GM18519 (cell line): ENCODE results near the gene NFATC2.
A peak's percentile ranks its signal among the peaks of the same experiment; 100 is the strongest.

ENCODE experiments used
- ATAC-seq: cut with Tn5 transposase; IDR thresholded peaks from one replicate; pipeline ENCODE4 v1.9.1; 2021; ENCODE audit warnings: mild to moderate bottlenecking, moderate library complexity; ENCODE audit not compliant: unreplicated experiment, low FRiP score

NFATC2 gene

GRCh38 chr20:51523276-51524013 is 19.1 kb downstream of the NFATC2 start:
- ATAC-seq = no peak

GRCh38 chr20:51522207-51522606 is 20.3 kb downstream of the NFATC2 start:
- ATAC-seq = no peak

- no peak for ATAC-seq
These were observed 24.7 kb downstream of the NFATC2 start for GRCh38 chr20:51517839-51518238.

DNA sequence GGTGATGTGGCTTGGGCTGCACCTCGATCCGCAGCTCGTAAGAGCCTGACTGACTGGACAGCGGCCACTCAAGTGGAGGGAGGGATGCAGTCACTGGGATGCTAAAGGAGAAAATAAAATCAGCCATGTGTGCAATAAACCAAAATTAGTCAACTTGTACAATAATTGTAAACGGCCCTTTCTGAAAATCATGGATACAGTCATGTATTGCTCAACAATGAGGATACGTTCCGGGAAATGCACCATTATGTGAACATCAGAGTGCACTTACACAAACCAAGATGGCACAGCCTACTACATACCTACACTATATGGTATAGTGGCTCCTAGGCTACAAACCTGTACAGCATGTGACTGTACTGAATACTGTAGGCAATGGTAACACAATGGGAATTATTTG is 25.7 kb downstream of the NFATC2 start:
- ATAC-seq = no peak

GRCh38 chr20:51514836-51515235 is 27.7 kb downstream of the NFATC2 start:
- no peak for ATAC-seq

DNA sequence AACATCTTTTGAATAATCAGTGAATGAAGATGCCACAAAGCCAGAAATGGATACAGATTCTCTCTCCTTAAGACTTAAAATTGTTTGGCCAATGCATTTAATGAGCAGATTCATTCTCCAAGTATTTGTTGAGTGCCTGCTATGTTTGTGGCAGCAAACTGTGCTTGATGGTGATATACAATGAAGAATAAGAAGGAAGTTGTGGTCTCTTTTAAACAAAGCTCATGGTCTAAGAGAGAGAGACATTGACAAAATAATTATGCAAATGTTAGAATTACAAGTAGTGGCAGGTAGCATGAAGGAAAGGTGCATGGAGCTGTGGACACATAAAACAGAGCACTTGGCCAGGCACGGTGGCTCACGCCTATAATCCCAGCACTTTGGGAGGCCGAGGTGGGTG is 28.3 kb downstream of the NFATC2 start:
- no peak for ATAC-seq

- ATAC-seq = no peak
These were observed 29.0 kb downstream of the NFATC2 start for GRCh38 chr20:51513545-51513944.

- ATAC-seq = no peak
These were observed 29.9 kb downstream of the NFATC2 start for GRCh38 chr20:51512645-51513044.

DNA sequence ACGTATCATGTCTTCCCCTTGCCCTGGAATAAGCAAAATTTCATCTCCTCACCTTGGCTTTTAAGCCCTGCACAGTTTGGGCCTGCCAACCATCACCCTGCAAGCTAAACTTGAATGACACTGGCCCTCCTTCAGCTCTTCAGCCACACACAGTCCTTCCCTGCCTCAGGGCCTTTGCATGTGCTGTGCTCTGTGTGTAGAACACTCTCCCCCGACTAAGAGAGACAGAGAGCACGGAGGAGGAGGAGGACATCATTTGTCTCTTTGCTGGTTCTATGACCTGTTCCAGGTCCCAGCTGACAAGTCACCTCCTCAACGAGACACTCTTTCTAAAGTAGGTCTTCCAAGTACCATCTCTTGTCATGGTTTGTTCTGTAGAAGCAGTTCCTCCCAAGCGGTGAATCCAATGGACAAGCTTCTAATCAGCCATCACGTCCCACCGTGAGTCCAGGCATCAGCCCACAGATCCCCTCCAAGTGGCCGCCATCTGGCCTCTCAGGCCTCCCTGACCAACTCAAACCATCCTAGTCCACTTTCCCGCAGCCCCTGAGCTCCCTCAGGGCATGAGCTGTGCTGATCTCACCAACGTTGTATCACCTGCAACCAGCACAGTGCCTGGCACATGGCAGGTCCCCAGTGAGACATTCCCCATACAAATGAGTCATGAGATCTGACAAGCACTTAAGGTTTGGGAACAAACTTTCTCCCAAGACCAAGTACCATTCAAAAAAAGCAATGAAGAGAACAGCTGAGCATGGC is 30.5 kb downstream of the NFATC2 start:
- no peak for ATAC-seq

DNA sequence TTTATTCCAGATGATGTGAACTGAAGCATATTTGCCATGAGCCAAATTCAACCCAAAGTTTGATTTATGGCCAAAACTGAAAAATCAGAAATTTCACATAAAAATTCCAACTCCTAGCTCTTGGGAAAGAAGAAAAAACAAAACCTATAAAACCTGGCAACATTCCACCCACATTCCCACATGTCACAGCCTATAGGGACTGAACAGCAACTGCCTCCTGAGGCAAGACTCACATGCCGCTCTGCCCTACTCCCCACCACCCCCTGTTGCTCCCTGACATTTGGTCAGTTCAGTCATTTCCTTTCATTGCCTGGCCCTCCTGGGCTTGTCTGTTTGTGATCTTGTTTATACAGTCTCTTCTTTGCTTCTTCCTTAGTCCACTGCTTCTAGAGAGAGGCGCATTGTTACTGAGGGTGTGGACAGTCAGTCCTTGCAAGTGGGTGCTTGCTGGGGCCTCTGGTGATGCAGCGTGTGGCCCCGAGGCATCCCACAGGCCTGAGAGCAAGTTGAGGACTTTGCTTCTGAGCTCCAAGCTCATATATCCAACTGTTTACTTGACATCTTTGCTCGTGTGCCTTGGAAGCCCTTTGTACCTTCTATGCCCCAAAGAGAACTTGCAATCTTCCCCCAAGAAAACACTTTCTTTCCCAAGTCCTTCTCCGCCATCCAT is 31.4 kb downstream of the NFATC2 start:
- ATAC-seq = no peak

DNA sequence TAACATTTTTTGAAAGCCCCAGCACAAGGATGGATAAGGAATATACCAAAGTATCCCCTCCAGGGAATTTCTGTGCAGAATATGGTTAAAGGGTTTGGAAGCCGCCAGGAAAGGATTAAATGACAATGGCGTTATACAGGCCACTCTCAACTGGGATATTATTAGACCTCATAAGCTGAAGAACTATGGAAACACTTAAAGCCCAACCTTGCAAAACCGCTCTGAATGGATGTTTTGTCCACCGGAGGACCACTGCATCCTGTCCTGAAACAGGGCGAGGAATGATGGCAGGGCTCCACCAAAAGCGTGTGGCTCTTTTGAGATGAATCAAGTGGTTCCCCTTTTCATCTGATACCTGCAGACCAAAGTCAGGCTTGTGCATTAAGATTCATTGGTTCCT is 32.4 kb downstream of the NFATC2 start:
- no peak for ATAC-seq

GRCh38 chr20:51509208-51509607 is 33.3 kb downstream of the NFATC2 start:
- no peak for ATAC-seq

DNA sequence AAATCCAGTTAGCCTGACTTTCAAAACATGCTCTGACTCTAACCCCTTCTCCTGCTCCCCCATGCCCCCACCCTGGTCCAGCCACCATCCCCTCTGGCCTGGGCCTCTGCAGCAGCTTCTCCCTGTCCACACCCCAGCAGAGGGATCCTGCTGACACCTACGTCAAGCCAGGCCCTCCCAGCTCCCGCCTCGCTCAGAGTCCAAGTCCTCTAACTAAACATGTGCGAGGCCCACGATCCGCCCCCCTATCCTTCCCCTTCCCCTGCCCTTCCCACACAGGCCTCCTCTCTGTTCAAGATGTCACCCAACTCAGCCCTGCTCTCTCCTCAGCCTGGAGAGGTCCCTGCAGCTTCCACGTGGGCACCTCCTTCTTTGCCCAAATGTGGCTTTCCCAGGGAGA is 33.7 kb downstream of the NFATC2 start:
- ATAC-seq = no peak

- no peak for ATAC-seq
These were observed 34.4 kb downstream of the NFATC2 start for GRCh38 chr20:51508158-51508557.

DNA sequence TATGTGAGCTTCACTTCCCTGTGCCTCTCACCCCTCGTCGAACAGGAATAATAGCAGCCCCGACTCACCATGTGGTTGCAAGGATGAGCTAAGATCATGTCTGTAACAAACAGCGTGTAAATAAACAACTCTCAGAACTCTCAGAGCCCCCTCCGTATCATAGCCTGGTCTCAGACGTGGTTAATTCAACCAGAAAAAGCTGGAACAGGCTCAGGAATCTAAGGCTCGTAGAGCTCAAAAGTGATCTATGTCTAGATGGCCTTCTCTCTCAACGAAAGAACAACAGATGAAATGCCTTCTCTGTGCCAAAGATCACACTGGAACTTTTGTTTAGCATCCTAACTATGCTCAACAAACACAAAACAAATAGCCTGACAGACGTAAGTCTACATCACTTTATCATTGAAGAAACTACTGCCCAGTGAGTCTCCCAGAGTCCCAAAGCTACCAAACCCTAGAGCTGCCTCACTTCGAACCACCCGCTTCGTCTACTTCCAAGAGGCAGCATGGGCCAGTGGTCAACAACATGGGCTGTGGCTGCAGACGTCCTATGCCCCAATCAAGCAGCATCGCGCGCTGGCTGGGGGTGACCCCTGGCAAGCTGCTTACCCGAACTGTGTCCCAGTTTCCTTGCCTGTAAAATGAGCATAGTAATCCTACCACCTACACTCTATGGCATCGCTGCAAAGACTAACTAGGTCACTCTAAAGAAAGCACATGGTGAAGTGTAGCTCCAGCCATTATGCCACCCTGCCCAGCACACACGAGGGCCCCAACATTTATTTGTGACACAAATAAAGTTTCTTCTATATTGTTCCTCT is 35.1 kb downstream of the NFATC2 start:
- ATAC-seq = no peak

- ATAC-seq = no peak
These were observed 35.8 kb downstream of the NFATC2 start for GRCh38 chr20:51506527-51507215.

DNA sequence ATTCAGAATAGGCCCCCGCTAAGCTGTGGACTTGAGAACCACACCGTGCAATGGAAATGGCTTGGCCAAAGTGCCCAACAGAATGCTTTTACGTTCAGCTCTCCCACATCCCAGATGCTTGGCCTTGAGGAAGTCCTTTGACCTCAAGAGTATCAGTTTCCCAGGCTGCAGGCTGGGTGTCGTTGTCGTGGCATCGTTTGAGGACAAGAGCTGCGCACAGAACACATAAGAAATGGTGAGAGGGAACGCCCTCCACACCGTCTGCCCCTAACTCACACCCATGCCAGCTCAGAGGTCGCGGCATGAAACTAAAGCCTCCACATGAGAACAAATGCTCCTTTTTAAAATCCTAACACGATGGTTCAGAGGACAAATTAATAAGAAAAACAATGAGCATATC is 37.0 kb downstream of the NFATC2 start:
- ATAC-seq = no peak

GRCh38 chr20:51503376-51503775 is 39.1 kb downstream of the NFATC2 start:
- ATAC-seq = no peak

GRCh38 chr20:51500936-51501335 is 41.6 kb downstream of the NFATC2 start:
- no peak for ATAC-seq

- ATAC-seq = peak; percentile 93
These were observed 42.2 kb downstream of the NFATC2 start for GRCh38 chr20:51500311-51500710.
